HepG2 (cell line): ENCODE data around the gene ASB16. TPM values are rescaled to one million over a fixed set of nuclear protein-coding genes. Genes with fewer than 3 reads are reported as not detected.
A peak's percentile ranks its signal among the peaks of the same experiment; 100 is the strongest.

ENCODE experiments used
- GABPA ChIP-seq, 2 experiments: IDR thresholded peaks; 2 replicates each; pipeline ENCODE4 v1.6.1; 2011 to 2016; ENCODE audit warnings: low read depth in 2 of 2, low read length in 1 of 2, missing biosample characterization in 1 of 2, missing genetic modification characterization in 1 of 2
- HNRNPH1 ChIP-seq: fragments of 200-400 bp; formaldehyde crosslinking; optimal IDR thresholded peaks from 2 replicates; pipeline ENCODE3; 2017; ENCODE audit warnings: mild to moderate bottlenecking, low read depth, low read length
- MLLT10 ChIP-seq: sonication (generic); formaldehyde crosslinking; IDR thresholded peaks from 2 replicates; pipeline ENCODE4 v1.4.0; 2020; ENCODE audit warnings: missing genetic modification reagents
- NCOA5 ChIP-seq: sonication (generic); formaldehyde crosslinking; IDR thresholded peaks from 2 replicates; pipeline ENCODE4 v1.4.0; 2020; ENCODE audit warnings: missing genetic modification reagents
- NR2F1 ChIP-seq, 2 experiments: fragments of 450-650 bp in 1 of 2; formaldehyde crosslinking in 1 of 2; IDR thresholded peaks; 2 replicates each; pipeline versions ENCODE4 v1.5.0 to v1.6.1; 2016 to 2020; ENCODE audit warnings: mild to moderate bottlenecking in 1 of 2, missing compliant biosample characterization in 1 of 2, missing genetic modification reagents in 1 of 2, moderate library complexity in 1 of 2
- PRPF4 ChIP-seq: fragments of 200-400 bp; formaldehyde crosslinking; IDR thresholded peaks from 2 replicates; pipeline ENCODE4 v1.6.1; 2016; ENCODE audit warnings: low read length, low read depth; ENCODE audit not compliant: poor library complexity, severe bottlenecking
- RFX1 ChIP-seq: fragments of 450-650 bp; IDR thresholded peaks from 2 replicates; pipeline ENCODE4 v1.6.1; 2017
- SIN3A ChIP-seq: IDR thresholded peaks from 2 replicates; pipeline ENCODE4 v1.6.1; 2011; ENCODE audit warnings: low read depth, mild to moderate bottlenecking, control low read depth, low read length, borderline replicate concordance
- SIX4 ChIP-seq: sonication (generic); formaldehyde crosslinking; IDR thresholded peaks from 2 replicates; pipeline ENCODE4 v1.4.0; 2020; ENCODE audit warnings: missing genetic modification reagents
- SOX6 ChIP-seq, 2 experiments: fragments of 450-650 bp in 1 of 2; sonication (generic) in 1 of 2; formaldehyde crosslinking in 1 of 2; IDR thresholded peaks; 2 replicates each; pipeline versions ENCODE4 v1.4.0 to v1.6.1; 2017 to 2020; ENCODE audit warnings: antibody characterized with exemption in 1 of 2, mild to moderate bottlenecking in 1 of 2, missing genetic modification reagents in 1 of 2
- THYN1 ChIP-seq: sonication (generic); formaldehyde crosslinking; IDR thresholded peaks from 2 replicates; pipeline ENCODE4 v1.8.1; 2023; ENCODE audit warnings: low read depth, mild to moderate bottlenecking, moderate library complexity, missing genetic modification reagents, borderline replicate concordance
- ZKSCAN1 ChIP-seq: fragments of 150-350 bp; IDR thresholded peaks from 2 replicates; pipeline ENCODE4 v1.6.1; 2014; ENCODE audit warnings: low read length
- ZNF343 ChIP-seq: sonication (generic); formaldehyde crosslinking; IDR thresholded peaks from 2 replicates; pipeline ENCODE4 v1.4.0; 2020; ENCODE audit warnings: mild to moderate bottlenecking, missing genetic modification reagents
- ZNF510 ChIP-seq: sonication (generic); formaldehyde crosslinking; IDR thresholded peaks from 2 replicates; pipeline ENCODE4 v1.4.0; 2020; ENCODE audit warnings: low read depth, mild to moderate bottlenecking, missing genetic modification reagents
- ZNF616 ChIP-seq: sonication (generic); formaldehyde crosslinking; IDR thresholded peaks from 2 replicates; pipeline ENCODE4 v1.5.0; 2020; ENCODE audit warnings: low read depth, mild to moderate bottlenecking, missing genetic modification reagents
- ZNF652 ChIP-seq: IDR thresholded peaks from 2 replicates; pipeline ENCODE4 v1.6.1; 2016; ENCODE audit warnings: low read depth, borderline replicate concordance
- polyA plus RNA-seq, 8 experiments: library from polyadenylated mRNA; depleted of rRNA in 3 of 8; stranded (reverse) in 7 of 8; unstranded in 1 of 8; fragments of >200 nt; fragmentation: Illumina TruSeq in 4 of 8; extraction: Trizol in 4 of 8; gene quantifications; 2 replicates each; pipeline versions ENCODE4 v1.2.1 to v1.2.3, GENCODE V29; 2011 to 2016; ENCODE audit warnings: low read depth in 4 of 8, missing spikeins in 1 of 8, mixed read lengths in 1 of 8; ENCODE audit not compliant: insufficient read depth in 1 of 8
- total RNA-seq, 5 experiments: library from RNA; depleted of rRNA; stranded (reverse); fragments of >200 nt; fragmentation: Illumina TruSeq; extraction: Trizol; gene quantifications; 2 replicates each; pipeline ENCODE4 v1.2.3, GENCODE V29; 2016; ENCODE audit warnings: low read depth in 1 of 5
- TF ChIP-seq, protein P1 (sequence below): sonication (generic); formaldehyde crosslinking; IDR thresholded peaks from 2 replicates; pipeline ENCODE4 v1.5.0; 2020; ENCODE audit warnings: mild to moderate bottlenecking, missing genetic modification reagents
- TF ChIP-seq, protein P2 (sequence below): sonication (generic); formaldehyde crosslinking; IDR thresholded peaks from 2 replicates; pipeline ENCODE4 v1.4.0; 2020; ENCODE audit warnings: missing genetic modification reagents
- TF ChIP-seq, protein P3 (sequence below): sonication (generic); formaldehyde crosslinking; IDR thresholded peaks from 2 replicates; pipeline ENCODE4 v1.4.0; 2020; ENCODE audit warnings: mild to moderate bottlenecking, missing genetic modification reagents
- TF ChIP-seq, protein P4 (sequence below): sonication (generic); formaldehyde crosslinking; IDR thresholded peaks from 2 replicates; pipeline ENCODE4 v1.4.0; 2020; ENCODE audit warnings: missing genetic modification reagents, borderline replicate concordance

Gene ASB16
- total and polyA plus RNA-seq, 2 of the 13 experiments (the other 11 are each of a cell fraction or from before 2014, with no cell fraction given): 0.07 TPM; not detected in 1

DNA sequence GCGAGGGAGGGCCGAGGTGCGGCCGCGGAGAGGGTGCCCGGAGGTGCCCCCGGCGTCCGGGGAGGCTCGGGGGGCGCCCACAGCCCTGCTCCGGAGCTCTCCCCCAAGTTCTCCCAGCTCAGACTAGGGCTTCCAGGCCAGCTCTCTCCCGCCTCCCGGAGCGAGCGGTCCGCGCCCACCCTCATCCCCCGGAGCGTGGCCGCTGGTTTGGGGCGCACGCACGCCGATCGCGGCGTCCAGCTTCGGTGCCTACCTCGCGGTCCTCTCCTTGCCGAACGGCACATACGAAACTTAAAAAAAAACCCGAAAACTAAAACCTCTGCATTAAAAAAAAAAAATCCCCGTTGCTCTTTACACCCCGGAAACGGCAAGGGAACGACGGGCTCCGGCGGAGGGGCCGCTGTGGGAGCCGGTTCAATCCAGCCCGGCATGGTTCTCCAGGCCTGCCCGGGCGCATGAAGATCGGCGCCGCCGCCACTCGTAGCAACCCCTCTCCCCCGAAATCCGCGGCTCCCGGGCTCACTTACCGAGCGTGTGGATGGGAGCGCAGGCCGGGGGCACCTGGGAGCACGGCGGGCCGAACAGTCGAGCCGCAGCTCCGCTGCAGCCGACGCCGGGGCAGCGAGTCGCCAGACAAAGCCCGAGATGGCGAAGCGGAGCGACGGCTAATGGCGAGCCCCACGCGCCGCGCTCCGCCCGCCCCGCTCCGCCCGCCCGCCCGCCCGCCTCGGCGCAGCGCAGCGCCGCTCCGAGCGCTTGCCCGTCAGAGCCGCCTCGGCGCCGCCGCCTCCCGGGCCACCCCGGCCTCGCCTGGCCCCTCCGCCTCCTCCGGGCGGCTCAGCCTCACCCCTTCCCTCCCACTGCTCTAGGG, 49.9 kb downstream of the ASB16 start (continued):
- TF ChIP-seq, protein P1, sequence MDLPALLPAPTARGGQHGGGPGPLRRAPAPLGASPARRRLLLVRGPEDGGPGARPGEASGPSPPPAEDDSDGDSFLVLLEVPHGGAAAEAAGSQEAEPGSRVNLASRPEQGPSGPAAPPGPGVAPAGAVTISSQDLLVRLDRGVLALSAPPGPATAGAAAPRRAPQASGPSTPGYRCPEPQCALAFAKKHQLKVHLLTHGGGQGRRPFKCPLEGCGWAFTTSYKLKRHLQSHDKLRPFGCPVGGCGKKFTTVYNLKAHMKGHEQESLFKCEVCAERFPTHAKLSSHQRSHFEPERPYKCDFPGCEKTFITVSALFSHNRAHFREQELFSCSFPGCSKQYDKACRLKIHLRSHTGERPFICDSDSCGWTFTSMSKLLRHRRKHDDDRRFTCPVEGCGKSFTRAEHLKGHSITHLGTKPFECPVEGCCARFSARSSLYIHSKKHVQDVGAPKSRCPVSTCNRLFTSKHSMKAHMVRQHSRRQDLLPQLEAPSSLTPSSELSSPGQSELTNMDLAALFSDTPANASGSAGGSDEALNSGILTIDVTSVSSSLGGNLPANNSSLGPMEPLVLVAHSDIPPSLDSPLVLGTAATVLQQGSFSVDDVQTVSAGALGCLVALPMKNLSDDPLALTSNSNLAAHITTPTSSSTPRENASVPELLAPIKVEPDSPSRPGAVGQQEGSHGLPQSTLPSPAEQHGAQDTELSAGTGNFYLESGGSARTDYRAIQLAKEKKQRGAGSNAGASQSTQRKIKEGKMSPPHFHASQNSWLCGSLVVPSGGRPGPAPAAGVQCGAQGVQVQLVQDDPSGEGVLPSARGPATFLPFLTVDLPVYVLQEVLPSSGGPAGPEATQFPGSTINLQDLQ: 0 out of 2 replicates have a peak, but pooled peaks have one; percentile 2
- TF ChIP-seq ZKSCAN1 (no peak), SIN3A (no peak; the same call in 1 of the 2 replicates), ZNF616 (CRISPR knock-in tag) (peak; percentile 70; the same call in 1 of the 2 replicates), PRPF4 (no peak), MLLT10 (no peak), NCOA5 (no peak), ZNF510 (CRISPR knock-in tag) (no peak), SOX6 (IDR thresholded peaks at IDR 0.05) (no peak), SOX6 (CRISPR knock-in tag; IDR thresholded peaks at IDR 0.05) (no peak), ZNF652 (CRISPR knock-in tag) (no peak), ZNF343 (CRISPR knock-in tag) (no peak), RFX1 (no peak), SIX4 (CRISPR knock-in tag) (no peak), NR2F1 (CRISPR knock-in tag; IDR thresholded peaks at IDR 0.05) (no peak), GABPA (IDR thresholded peaks at IDR 0.05; ENCODE audit: low read depth, low read length) (no peak), GABPA (CRISPR knock-in tag; IDR thresholded peaks at IDR 0.05; ENCODE audit: low read depth) (no peak), THYN1 (no peak), HNRNPH1 (no peak)
- TF ChIP-seq, protein P2, sequence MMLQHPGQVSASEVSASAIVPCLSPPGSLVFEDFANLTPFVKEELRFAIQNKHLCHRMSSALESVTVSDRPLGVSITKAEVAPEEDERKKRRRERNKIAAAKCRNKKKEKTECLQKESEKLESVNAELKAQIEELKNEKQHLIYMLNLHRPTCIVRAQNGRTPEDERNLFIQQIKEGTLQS (CRISPR knock-in tag): no peak
- TF ChIP-seq, protein P3, sequence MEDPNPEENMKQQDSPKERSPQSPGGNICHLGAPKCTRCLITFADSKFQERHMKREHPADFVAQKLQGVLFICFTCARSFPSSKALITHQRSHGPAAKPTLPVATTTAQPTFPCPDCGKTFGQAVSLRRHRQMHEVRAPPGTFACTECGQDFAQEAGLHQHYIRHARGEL (CRISPR knock-in tag): no peak
- TF ChIP-seq, protein P4, sequence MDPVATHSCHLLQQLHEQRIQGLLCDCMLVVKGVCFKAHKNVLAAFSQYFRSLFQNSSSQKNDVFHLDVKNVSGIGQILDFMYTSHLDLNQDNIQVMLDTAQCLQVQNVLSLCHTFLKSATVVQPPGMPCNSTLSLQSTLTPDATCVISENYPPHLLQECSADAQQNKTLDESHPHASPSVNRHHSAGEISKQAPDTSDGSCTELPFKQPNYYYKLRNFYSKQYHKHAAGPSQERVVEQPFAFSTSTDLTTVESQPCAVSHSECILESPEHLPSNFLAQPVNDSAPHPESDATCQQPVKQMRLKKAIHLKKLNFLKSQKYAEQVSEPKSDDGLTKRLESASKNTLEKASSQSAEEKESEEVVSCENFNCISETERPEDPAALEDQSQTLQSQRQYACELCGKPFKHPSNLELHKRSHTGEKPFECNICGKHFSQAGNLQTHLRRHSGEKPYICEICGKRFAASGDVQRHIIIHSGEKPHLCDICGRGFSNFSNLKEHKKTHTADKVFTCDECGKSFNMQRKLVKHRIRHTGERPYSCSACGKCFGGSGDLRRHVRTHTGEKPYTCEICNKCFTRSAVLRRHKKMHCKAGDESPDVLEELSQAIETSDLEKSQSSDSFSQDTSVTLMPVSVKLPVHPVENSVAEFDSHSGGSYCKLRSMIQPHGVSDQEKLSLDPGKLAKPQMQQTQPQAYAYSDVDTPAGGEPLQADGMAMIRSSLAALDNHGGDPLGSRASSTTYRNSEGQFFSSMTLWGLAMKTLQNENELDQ (CRISPR knock-in tag): no peak
